Skeletal muscle tissue (tissue), 4 donors: Measurements from ENCODE around the gene LHFPL2. TPM values are rescaled to one million over a fixed set of nuclear protein-coding genes. Genes with fewer than 3 reads are reported as not detected.

Experiments
- H3K27ac ChIP-seq: one replicate; pipeline ENCODE4 v1.7.0; 2013; ENCODE audit warnings: mild to moderate bottlenecking, low read depth, low read length, inconsistent platforms
- H3K27me3 ChIP-seq, 3 donors: one replicate each; pipeline ENCODE4 v1.7.0; 2013; ENCODE audit warnings: low read length in 3 of 3; ENCODE audit not compliant: control insufficient read depth in 3 of 3, insufficient read depth in 3 of 3
- H3K36me3 ChIP-seq, 3 donors: one replicate each; pipeline ENCODE4 v1.7.0; 2013; ENCODE audit warnings: low read length in 3 of 3; ENCODE audit not compliant: control insufficient read depth in 3 of 3, insufficient read depth in 3 of 3
- H3K4me1 ChIP-seq, 3 donors: one replicate each; pipeline ENCODE4 v1.7.0; 2013; ENCODE audit warnings: low read length in 3 of 3, mild to moderate bottlenecking in 3 of 3; ENCODE audit not compliant: control insufficient read depth in 3 of 3, insufficient read depth in 3 of 3
- H3K4me3 ChIP-seq, 3 donors: one replicate each; pipeline ENCODE4 v1.7.0; 2013; ENCODE audit warnings: low read length in 3 of 3
- H3K9ac ChIP-seq, 3 donors: one replicate each; pipeline ENCODE4 v1.7.0; 2013; ENCODE audit warnings: low read length in 3 of 3, mild to moderate bottlenecking in 3 of 3, moderate library complexity in 2 of 3, low read depth in 1 of 3
- H3K9me3 ChIP-seq, 3 donors: one replicate each; pipeline ENCODE4 v1.7.0; 2013; ENCODE audit warnings: low read length in 3 of 3; ENCODE audit not compliant: control insufficient read depth in 3 of 3
- total RNA-seq: library from RNA; depleted of rRNA; stranded (reverse); fragments of >200 nt; gene quantifications from one replicate; pipeline ENCODE4 v1.2.3, GENCODE V29; 2014
- donor health status: Osteomylitis.

LHFPL2 gene
- total RNA-seq, 1 donor from 2014 or later, result 54.8 TPM

DNA sequence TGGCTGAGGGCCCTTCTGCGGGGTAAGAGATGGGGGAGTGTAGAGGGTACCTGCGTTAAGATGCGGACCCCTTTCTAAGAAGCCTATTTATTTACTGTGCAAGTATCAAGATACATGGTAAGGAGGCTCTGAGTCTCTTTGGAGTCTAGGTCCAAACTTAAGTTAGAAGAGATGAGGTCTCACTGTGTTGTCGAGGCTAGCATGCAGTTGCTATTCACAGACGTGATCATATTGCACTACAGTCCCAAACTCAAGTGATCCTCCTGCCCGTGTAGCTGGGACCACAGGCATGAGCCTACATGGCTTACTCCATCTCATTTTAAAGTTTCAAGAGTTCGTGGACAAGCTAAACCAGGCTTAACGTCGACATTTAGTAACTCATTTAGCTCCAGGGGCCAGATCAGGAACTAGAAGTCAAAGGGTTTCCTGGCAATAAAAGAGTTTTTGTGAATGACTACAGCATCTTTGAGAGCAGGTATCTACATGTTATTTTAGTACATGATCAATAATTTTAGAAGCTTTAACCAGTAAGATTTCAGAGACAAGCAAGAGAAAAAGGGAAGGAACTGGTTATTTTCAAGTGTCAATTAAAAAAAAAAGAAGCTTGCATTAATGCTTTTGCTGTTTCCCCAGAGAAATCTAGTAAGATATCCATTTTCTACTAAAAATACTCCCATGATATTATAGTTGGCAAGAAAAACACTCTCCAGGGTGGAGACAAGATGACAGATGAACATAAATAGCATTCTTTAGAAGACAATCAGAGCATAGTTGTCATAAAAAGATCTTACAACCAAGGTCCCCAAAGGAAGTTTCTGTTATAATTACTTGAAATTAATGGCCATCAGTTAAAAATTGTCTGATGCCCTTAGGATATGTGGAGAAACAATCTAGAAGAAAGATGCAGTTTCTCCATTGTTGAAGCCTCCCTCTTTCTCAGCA is 146.9 kb downstream of the LHFPL2 start:
- no peak overlapping the region for H3K27ac ChIP-seq
- H3K27me3 ChIP-seq, result no peaks in the 10 kb centered on the region
- no peak overlapping the region for H3K4me3 ChIP-seq
- no peak overlapping the region for H3K9ac ChIP-seq
- H3K36me3 ChIP-seq, result no peaks in the 10 kb centered on the region
- H3K9me3 ChIP-seq, result no peaks in the 10 kb centered on the region
- H3K4me1 ChIP-seq, result peaks cover 22 to 37% (median 37%) of the 10 kb centered on the region in 3 donors

DNA sequence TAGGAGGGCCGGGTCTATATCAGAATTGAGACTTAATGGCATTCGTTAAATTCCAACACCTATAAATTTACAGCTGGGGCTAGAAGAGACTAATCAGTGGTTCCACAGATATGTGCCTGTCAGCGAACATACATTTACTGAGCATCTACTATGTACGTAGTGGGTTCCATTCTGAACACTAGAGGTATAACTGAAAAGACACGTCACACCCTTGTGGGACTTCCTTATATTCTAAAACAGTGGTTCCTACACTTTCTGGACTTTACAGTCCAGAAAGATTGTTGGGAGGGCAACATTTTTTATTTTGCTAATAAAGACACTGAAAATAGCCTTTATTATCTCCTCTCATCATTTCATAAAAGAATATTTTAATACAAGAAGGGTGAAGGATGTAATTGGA is 147.7 kb downstream of the LHFPL2 start:
- Histone ChIP-seq H3K4me3 (no peak overlapping the region), H3K9me3 (no peaks in the 10 kb centered on the region), H3K36me3 (no peaks in the 10 kb centered on the region), H3K27me3 (no peaks in the 10 kb centered on the region), H3K4me1 (peaks cover 22 to 33% (median 32%) of the 10 kb centered on the region in 3 donors), H3K27ac (no peak overlapping the region), H3K9ac (no peak overlapping the region)

DNA sequence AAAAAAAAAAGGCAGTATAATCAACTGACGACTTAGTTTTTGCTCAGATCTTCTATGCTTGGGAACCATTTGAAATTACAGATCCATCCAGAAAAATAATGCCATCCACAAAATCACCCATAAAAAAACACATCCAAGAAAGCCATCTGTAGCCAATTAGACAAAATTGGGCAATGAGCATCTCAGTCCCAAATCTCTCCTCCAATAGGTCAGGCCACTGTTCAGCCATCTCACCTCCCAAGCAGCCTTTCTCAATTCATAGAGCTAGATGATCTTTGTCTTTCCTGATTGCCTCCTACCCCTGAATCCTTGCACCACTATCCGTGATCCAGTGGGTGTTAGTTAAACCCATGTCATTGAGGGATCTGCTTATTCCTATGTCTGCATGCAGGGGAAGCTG is 148.5 kb downstream of the LHFPL2 start:
- peaks cover 17 to 25% (median 25%) of the 10 kb centered on the region in 3 donors for H3K4me1 ChIP-seq
- H3K4me3 ChIP-seq, result no peak overlapping the region
- H3K9ac ChIP-seq, result no peak overlapping the region
- H3K9me3 ChIP-seq, result no peaks in the 10 kb centered on the region
- no peaks in the 10 kb centered on the region for H3K36me3 ChIP-seq
- H3K27me3 ChIP-seq, result no peaks in the 10 kb centered on the region
- H3K27ac ChIP-seq, result no peak overlapping the region

DNA sequence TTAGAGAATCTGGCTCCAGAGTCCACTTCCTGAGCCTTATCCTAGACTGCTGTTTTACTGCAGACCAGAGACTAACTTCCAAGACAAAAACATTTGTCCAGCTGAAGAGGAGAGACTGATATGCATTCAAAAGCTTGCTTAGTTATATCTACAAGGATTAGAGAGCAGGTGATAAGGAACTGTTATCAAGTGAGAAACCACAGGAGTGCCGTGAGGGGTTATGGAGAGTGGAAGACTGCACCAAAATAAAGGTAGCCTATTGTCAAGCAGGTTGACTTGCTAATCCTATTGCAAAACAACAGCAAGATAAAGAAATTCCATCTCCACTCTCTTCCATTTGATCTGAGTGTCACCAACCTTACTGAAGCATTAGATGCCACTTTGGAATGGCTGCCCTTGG is 149.1 kb downstream of the LHFPL2 start:
- no peak overlapping the region for H3K27ac ChIP-seq
- no peaks in the 10 kb centered on the region for H3K27me3 ChIP-seq
- no peaks in the 10 kb centered on the region for H3K9me3 ChIP-seq
- no peak overlapping the region for H3K4me3 ChIP-seq
- H3K36me3 ChIP-seq, result no peaks in the 10 kb centered on the region
- H3K9ac ChIP-seq, result no peak overlapping the region
- peaks cover 11 to 19% (median 19%) of the 10 kb centered on the region in 3 donors for H3K4me1 ChIP-seq

DNA sequence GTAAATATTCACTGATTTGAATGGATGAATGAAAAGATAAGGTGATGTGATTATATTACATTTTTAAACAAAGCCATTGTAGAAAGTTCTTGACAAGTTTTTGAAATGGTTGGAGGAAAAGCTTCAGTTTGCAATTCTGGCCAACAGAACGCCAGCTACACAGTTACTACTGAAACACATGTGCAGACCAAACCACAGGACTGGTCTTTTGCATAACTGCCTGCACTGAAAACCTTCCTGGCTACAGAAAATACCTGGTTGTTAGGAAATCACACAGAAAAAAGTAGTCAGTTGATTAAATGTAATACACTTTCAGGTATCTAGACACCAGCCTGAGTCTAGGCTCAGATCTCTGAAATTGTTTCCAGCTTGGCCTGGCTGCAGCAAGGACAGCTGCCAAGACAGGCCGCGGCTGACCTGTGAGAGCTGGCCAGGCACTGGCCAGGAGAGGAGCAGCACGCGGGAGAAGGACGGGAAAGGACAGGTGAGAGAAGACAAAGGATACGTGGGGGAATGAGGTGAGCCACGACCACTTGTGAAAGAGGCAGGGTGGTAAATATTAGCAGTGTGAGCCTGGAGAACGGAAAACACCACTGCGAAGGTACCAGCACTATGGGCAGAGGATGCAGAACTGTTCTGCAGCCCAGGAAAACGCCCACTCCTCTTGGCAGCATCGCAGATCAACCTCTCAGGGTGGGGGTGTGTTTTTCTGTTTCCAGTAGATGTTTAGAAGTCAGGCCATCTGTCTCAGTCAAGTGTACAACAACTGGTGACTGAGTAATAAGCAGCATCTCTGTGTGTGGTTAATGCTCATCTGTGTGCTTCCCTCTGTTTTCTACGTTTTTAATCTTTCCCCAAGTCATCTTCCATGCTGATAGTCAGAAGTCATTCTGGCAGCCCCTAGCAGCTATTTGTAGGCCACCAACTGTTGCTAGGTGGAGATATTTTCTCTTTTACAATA is 150.7 kb downstream of the LHFPL2 start:
- no peak overlapping the region for H3K9ac ChIP-seq
- no peak overlapping the region for H3K4me3 ChIP-seq
- no peaks in the 10 kb centered on the region for H3K27me3 ChIP-seq
- no peaks in the 10 kb centered on the region for H3K36me3 ChIP-seq
- H3K27ac ChIP-seq, result no peak overlapping the region
- peaks cover 6 to 14% (median 12%) of the 10 kb centered on the region in 3 donors for H3K4me1 ChIP-seq
- H3K9me3 ChIP-seq, result no peaks in the 10 kb centered on the region

DNA sequence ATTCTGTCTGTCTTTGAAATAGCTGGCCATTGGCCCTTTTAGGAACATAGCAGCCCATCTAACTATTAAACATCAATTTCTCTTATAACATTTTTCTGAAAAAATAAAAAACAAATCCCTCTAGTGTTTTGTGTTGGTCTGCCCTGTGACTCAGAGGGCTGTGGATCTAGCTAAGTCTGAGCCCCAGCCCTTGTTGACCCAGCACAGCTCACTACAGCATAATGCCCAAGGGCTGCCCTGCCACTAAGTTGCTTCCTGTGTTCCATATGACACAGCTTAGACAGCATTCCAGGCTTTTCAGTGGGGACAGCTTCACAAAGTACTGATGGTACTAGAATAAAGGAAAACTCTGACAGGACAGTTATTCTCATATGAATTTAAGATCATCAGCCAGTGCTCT is 152.2 kb downstream of the LHFPL2 start:
- Histone ChIP-seq H3K9me3 (no peaks in the 10 kb centered on the region), H3K4me1 (peaks cover 6 to 12% (median 8%) of the 10 kb centered on the region in 3 donors), H3K27me3 (no peaks in the 10 kb centered on the region), H3K9ac (no peak overlapping the region), H3K27ac (no peak overlapping the region), H3K4me3 (no peak overlapping the region), H3K36me3 (no peaks in the 10 kb centered on the region)

DNA sequence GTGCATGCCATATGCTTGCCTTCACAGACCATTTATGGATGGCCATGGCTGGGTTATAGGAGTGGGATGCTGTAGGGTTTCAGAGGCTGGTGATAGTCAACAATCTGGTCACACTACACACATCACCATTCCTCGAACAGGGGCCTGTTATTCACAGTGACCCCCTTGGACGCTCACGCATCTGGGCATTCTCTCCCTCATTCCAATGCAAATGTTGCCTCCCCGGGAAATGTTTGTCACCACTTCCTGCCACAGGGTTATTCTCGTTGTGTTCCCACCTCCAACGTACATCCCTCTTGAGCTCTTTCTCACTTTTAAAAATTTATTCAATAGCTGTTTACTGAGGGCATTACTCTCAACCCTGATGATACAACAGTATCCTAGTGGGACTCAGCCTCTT is 152.8 kb downstream of the LHFPL2 start:
- Histone ChIP-seq H3K9ac (no peak overlapping the region), H3K36me3 (no peaks in the 10 kb centered on the region), H3K4me3 (no peak overlapping the region), H3K4me1 (peaks cover 5 to 12% (median 6%) of the 10 kb centered on the region in 3 donors), H3K27ac (no peak overlapping the region), H3K27me3 (no peaks in the 10 kb centered on the region), H3K9me3 (no peaks in the 10 kb centered on the region)

DNA sequence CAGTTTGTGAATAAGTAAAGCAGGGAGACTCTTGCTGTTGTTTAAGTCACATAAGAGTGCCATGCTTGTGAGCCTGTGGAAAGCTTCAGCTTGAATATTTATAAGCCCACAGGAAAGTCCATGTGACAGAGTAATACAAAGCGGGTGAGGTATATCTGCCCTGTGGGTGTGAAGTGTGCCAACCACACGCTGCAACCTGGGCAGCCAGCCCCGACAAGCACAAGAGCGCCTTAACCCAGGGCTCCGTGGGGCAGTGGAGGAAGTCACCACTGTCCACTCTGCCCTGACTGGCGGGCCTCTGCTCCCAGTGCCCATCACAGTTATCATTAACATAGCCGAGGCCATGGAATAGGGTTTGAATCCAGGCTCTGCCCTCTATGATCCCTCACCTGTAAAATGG is 155.9 kb downstream of the LHFPL2 start:
- no peak overlapping the region for H3K9ac ChIP-seq
- H3K36me3 ChIP-seq, result peaks cover 0 to 13% (median 4%) of the 10 kb centered on the region in 3 donors
- no peak overlapping the region for H3K27ac ChIP-seq
- peaks cover 2 to 4% (median 3%) of the 10 kb centered on the region in 3 donors for H3K4me1 ChIP-seq
- no peak overlapping the region for H3K4me3 ChIP-seq
- H3K9me3 ChIP-seq, result no peaks in the 10 kb centered on the region
- H3K27me3 ChIP-seq, result no peaks in the 10 kb centered on the region

DNA sequence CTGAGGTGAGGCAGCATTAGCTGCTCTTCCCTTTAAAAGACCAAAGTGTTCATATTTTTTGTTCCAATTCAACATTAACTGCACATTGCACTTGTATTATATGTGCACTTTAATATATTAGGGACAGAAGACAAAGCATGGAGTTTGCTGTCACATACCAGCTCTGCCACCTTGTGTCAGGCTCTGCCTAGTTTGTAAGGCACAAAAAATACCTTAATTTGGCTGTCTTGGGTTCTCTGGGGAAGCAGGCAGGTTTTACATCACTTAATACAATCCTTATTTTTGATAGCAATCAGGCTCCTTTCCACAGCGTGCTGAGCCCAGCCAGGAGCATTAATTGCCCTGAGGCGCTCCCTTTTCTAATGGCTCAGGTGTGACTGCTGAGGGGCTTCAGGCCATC is 156.3 kb downstream of the LHFPL2 start:
- no peaks in the 10 kb centered on the region for H3K27me3 ChIP-seq

More for the DNA sequence above, 156.3 kb downstream of the LHFPL2 start:
- Histone ChIP-seq H3K9ac (no peak overlapping the region), H3K4me1 (peaks cover 0 to 5% (median 0%) of the 10 kb centered on the region in 3 donors), H3K27ac (no peak overlapping the region), H3K36me3 (peaks cover 0 to 17% (median 4%) of the 10 kb centered on the region in 3 donors), H3K4me3 (no peak overlapping the region), H3K9me3 (no peaks in the 10 kb centered on the region)
